C4-2B (cell line): ENCODE measurements around the gene SND1.

Experiments
- CTCF ChIP-seq: fragments of 450-650 bp; conservative IDR thresholded peaks from 2 replicates; pipeline ENCODE4 v1.5.1; 2017; ENCODE audit warnings: mild to moderate bottlenecking
- ZFX ChIP-seq: fragments of 450-650 bp; IDR thresholded peaks from 2 replicates; pipeline ENCODE4 v1.6.1; 2017

GRCh38 chr7:127798769-127799372, 146.9 kb downstream of the SND1 start:
- TF ChIP-seq CTCF: no peak
- no peak for TF ChIP-seq ZFX
